Measurements from ENCODE around the gene NDUFB3. TPM values are rescaled to one million over a fixed set of nuclear protein-coding genes. Genes with fewer than 3 reads are reported as not detected.

NDUFB3 gene
- total RNA-seq, 1 donor from 2014 or later, result 115 TPM

DNA sequence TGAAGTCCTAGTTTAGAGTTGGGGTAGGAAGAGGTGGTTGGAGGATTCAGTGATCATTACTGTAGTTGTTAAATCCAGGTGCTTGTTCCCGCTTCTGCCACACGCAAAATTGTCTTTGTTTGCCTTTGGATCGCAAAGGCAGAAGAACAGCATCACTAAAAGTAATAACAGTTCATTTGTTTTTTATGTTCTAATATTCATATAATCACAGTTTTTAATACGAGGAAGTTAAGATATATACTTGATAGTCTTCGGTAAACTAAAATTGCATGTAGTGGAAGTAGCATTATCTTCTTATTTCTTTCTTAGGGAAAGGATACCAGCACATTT, 365 bp downstream of the NDUFB3 start:
- Histone ChIP-seq H3K27me3 (ENCODE audit: insufficient read depth, low read length) (no peaks in the 10 kb centered on the region), H3K4me2 (ENCODE audit: low read length) (peak overlapping the region; percentile 91), H3K4me3 (ENCODE audit: insufficient read depth, low read depth, low read length) (peak overlapping the region; percentile 97), H3K9me3 (ENCODE audit: insufficient read depth, low read depth, low read length) (no peaks in the 10 kb centered on the region), H4K20me1 (ENCODE audit: insufficient read depth, low read length) (peaks cover 18% of the 10 kb centered on the region), H3K36me3 (ENCODE audit: insufficient read depth, low read length) (no peaks in the 10 kb centered on the region), H3K79me2 (ENCODE audit: insufficient read depth, low read length) (peaks cover 84% of the 10 kb centered on the region), H3K9ac (ENCODE audit: low read length) (peak overlapping the region; percentile 96), H3K27ac (ENCODE audit: low read depth, low read length) (peak overlapping the region; percentile 98), H2AFZ (ENCODE audit: low read depth, low read length) (peak overlapping the region; percentile 98), H3K4me1 (ENCODE audit: insufficient read depth, low read length) (peaks cover 5% of the 10 kb centered on the region)
- Mint-ChIP-seq H3K9me3 (ENCODE audit: unreplicated experiment) (no peaks in the 10 kb centered on the region), H3K36me3 (ENCODE audit: low read depth, unreplicated experiment) (no peaks in the 10 kb centered on the region), H3K27me3 (ENCODE audit: low read depth, unreplicated experiment) (no peaks in the 10 kb centered on the region), H3K27ac (ENCODE audit: unreplicated experiment) (peak overlapping the region; percentile 98), H3K4me3 (ENCODE audit: unreplicated experiment) (peak overlapping the region; percentile 100), H3K4me1 (ENCODE audit: low read depth, unreplicated experiment) (peaks cover 8% of the 10 kb centered on the region)
- DNase-seq (ENCODE audit: low read depth) (no peak), FAIRE-seq (no peak)
- no peak for TF ChIP-seq EZH2 (IDR thresholded peaks at IDR 0.05; ENCODE audit: insufficient read depth, low read length)
- TF ChIP-seq, protein P1, sequence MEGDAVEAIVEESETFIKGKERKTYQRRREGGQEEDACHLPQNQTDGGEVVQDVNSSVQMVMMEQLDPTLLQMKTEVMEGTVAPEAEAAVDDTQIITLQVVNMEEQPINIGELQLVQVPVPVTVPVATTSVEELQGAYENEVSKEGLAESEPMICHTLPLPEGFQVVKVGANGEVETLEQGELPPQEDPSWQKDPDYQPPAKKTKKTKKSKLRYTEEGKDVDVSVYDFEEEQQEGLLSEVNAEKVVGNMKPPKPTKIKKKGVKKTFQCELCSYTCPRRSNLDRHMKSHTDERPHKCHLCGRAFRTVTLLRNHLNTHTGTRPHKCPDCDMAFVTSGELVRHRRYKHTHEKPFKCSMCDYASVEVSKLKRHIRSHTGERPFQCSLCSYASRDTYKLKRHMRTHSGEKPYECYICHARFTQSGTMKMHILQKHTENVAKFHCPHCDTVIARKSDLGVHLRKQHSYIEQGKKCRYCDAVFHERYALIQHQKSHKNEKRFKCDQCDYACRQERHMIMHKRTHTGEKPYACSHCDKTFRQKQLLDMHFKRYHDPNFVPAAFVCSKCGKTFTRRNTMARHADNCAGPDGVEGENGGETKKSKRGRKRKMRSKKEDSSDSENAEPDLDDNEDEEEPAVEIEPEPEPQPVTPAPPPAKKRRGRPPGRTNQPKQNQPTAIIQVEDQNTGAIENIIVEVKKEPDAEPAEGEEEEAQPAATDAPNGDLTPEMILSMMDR (IDR thresholded peaks at IDR 0.05; ENCODE audit: insufficient read depth, low read depth, low read length), result no peak

DNA sequence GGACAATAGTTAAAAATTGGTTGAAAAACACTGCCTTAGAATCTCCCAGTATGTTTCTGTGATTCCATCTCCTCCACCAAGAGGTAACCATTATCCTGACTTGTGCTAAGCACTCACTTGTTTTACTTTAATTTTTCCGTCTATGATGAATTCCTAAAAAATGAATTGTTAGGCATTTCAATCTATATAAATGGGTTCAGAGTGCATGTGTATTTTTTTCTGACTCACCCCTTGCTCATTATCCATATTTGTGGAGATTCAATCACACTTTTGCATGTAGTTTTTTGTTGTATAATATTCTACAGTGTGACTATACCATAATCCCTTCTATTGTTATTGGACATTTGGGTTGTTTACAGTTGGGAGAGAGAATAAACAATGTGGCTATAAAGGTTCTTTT, 1.3 kb downstream of the NDUFB3 start:
- peak overlapping the region; percentile 91 for H3K4me2 ChIP-seq (ENCODE audit: low read length)
- no peak overlapping the region for H2AFZ ChIP-seq (ENCODE audit: low read depth, low read length)
- peaks cover 80% of the 10 kb centered on the region for H3K79me2 ChIP-seq (ENCODE audit: insufficient read depth, low read length)
- no peak overlapping the region for H3K27ac ChIP-seq (ENCODE audit: low read depth, low read length)
- peaks cover 8% of the 10 kb centered on the region for H3K4me1 Mint-ChIP-seq (ENCODE audit: low read depth, unreplicated experiment)
- H3K4me3 Mint-ChIP-seq (ENCODE audit: unreplicated experiment), result peak overlapping the region; percentile 100
- TF ChIP-seq EZH2 (IDR thresholded peaks at IDR 0.05; ENCODE audit: insufficient read depth, low read length), result no peak
- TF ChIP-seq, protein P1 (IDR thresholded peaks at IDR 0.05; ENCODE audit: insufficient read depth, low read depth, low read length), result no peak
- H3K36me3 ChIP-seq (ENCODE audit: insufficient read depth, low read length), result no peaks in the 10 kb centered on the region
- H3K4me1 ChIP-seq (ENCODE audit: insufficient read depth, low read length), result peaks cover 5% of the 10 kb centered on the region
- H3K9me3 ChIP-seq (ENCODE audit: insufficient read depth, low read depth, low read length), result no peaks in the 10 kb centered on the region
- no peak overlapping the region for H3K27ac Mint-ChIP-seq (ENCODE audit: unreplicated experiment)
- H3K27me3 ChIP-seq (ENCODE audit: insufficient read depth, low read length), result no peaks in the 10 kb centered on the region
- no peaks in the 10 kb centered on the region for H3K27me3 Mint-ChIP-seq (ENCODE audit: low read depth, unreplicated experiment)
- no peak overlapping the region for H3K9ac ChIP-seq (ENCODE audit: low read length)
- H3K36me3 Mint-ChIP-seq (ENCODE audit: low read depth, unreplicated experiment), result no peaks in the 10 kb centered on the region
- no peaks in the 10 kb centered on the region for H3K9me3 Mint-ChIP-seq (ENCODE audit: unreplicated experiment)
- peak overlapping the region; percentile 97 for H3K4me3 ChIP-seq (ENCODE audit: insufficient read depth, low read depth, low read length)
- peak; percentile 43 for FAIRE-seq
- DNase-seq (ENCODE audit: low read depth), result no peak
- H4K20me1 ChIP-seq (ENCODE audit: insufficient read depth, low read length), result peaks cover 14% of the 10 kb centered on the region

DNA sequence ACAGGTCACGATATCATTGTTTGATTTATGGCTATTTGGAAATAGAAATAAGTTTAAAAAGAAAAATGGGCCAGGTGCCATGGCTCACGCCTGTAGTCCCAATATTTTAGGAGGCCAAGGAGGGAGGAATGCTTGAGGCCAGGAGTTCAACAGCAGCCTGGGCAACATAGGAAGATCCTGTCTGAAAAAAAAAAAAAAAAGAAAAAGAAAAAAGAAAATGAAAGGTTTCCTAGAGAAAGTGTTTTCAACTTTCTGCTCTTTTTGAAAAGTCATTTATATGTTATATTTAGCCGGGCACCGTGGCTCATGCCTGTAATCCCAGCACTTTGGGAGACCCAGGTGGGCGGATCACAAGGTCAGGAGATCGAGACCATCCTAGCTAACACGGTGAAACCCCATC, 3.2 kb downstream of the NDUFB3 start:
- H3K4me1 ChIP-seq (ENCODE audit: insufficient read depth, low read length), result peaks cover 5% of the 10 kb centered on the region
- Mint-ChIP-seq H3K9me3 (ENCODE audit: unreplicated experiment) (no peaks in the 10 kb centered on the region), H3K4me3 (ENCODE audit: unreplicated experiment) (no peak overlapping the region), H3K36me3 (ENCODE audit: low read depth, unreplicated experiment) (peaks cover 4% of the 10 kb centered on the region), H3K27me3 (ENCODE audit: low read depth, unreplicated experiment) (no peaks in the 10 kb centered on the region), H3K4me1 (ENCODE audit: low read depth, unreplicated experiment) (peaks cover 4% of the 10 kb centered on the region), H3K27ac (ENCODE audit: unreplicated experiment) (no peak overlapping the region)
- no peak overlapping the region for H2AFZ ChIP-seq (ENCODE audit: low read depth, low read length)
- H3K4me3 ChIP-seq (ENCODE audit: insufficient read depth, low read depth, low read length), result no peak overlapping the region
- FAIRE-seq, result no peak
- H4K20me1 ChIP-seq (ENCODE audit: insufficient read depth, low read length), result no peaks in the 10 kb centered on the region
- peaks cover 61% of the 10 kb centered on the region for H3K79me2 ChIP-seq (ENCODE audit: insufficient read depth, low read length)
- H3K9me3 ChIP-seq (ENCODE audit: insufficient read depth, low read depth, low read length), result no peaks in the 10 kb centered on the region
- no peak overlapping the region for H3K27ac ChIP-seq (ENCODE audit: low read depth, low read length)
- no peak overlapping the region for H3K9ac ChIP-seq (ENCODE audit: low read length)
- H3K27me3 ChIP-seq (ENCODE audit: insufficient read depth, low read length), result no peaks in the 10 kb centered on the region
- no peak for DNase-seq (ENCODE audit: low read depth)
- no peak for TF ChIP-seq EZH2 (IDR thresholded peaks at IDR 0.05; ENCODE audit: insufficient read depth, low read length)
- TF ChIP-seq, protein P1 (IDR thresholded peaks at IDR 0.05; ENCODE audit: insufficient read depth, low read depth, low read length), result no peak
- no peak overlapping the region for H3K4me2 ChIP-seq (ENCODE audit: low read length)
- H3K36me3 ChIP-seq (ENCODE audit: insufficient read depth, low read length), result no peaks in the 10 kb centered on the region
